Astrocyte (in vitro differentiated cells and primary cell): ENCODE measurements around the gene PPP2R2B.

Experiments used
- CTCF ChIP-seq: IDR thresholded peaks from 2 replicates; pipeline ENCODE4 v1.5.1; 2011; ENCODE audit warnings: low read depth, mild to moderate bottlenecking, inconsistent platforms, low read length, moderate library complexity; ENCODE audit not compliant: insufficient read depth
- EZH2 ChIP-seq: IDR thresholded peaks from 2 replicates; pipeline ENCODE4 v1.6.1; 2012; ENCODE audit warnings: mild to moderate bottlenecking, low read length, inconsistent platforms; ENCODE audit not compliant: insufficient read depth

- TF ChIP-seq CTCF = no peak
- no peak for TF ChIP-seq EZH2
These were observed 34.3 kb upstream of the PPP2R2B start for GRCh38 chr5:146912874-146913273.
